PC-9 (cell line): Measurements from ENCODE around the gene PHYHIPL. TPM values are rescaled to one million over a fixed set of nuclear protein-coding genes. Genes with fewer than 3 reads are reported as not detected.

Source experiments
- BruUV-seq: library from RNA; stranded (reverse); fragments of 400-500 nt; replicated peaks from 2 replicates; lab custom pipeline; 2021; lab: Mats Ljungman, UMichigan
- CTCF ChIA-PET: fragments of 300-600 bp; sonication (Branson Sonifier 250); formaldehyde crosslinking; loops from one replicate; lab custom pipeline; 2022; ENCODE audit warnings: antibody characterized with exemption; lab: Charles Lee
- POLR2A ChIA-PET: fragments of 300-600 bp; sonication (Branson Sonifier 250); formaldehyde crosslinking; loops from one replicate; lab custom pipeline; 2022; ENCODE audit warnings: antibody characterized with exemption; ENCODE audit not compliant: unreplicated experiment; lab: Charles Lee
- DNase-seq, 2 experiments: peaks; one replicate each; pipeline versions ENCODE4 v3.0.0 to v3.0.0-alpha.2; 2015 to 2022; ENCODE audit warnings: mixed read lengths in 1 of 2
- H2AFZ ChIP-seq: fragments of 200-600 bp; sonication (generic); 2 replicates; pipeline ENCODE4 v1.8.1; 2017; ENCODE audit warnings: antibody characterized with exemption
- H3F3A ChIP-seq: fragments of 200-600 bp; sonication (generic); 2 replicates; pipeline ENCODE4 v1.8.1; 2017; ENCODE audit warnings: antibody characterized with exemption, mild to moderate bottlenecking, low read depth; ENCODE audit not compliant: insufficient read depth
- H3K27ac ChIP-seq: fragments of 200-600 bp; sonication (generic); 2 replicates; pipeline ENCODE4 v1.6.1; 2016; ENCODE audit warnings: mixed run types
- H3K27me3 ChIP-seq: fragments of 200-600 bp; sonication (generic); 2 replicates; pipeline ENCODE4 v1.6.1; 2016; ENCODE audit warnings: low read depth, mixed run types; ENCODE audit not compliant: insufficient read depth
- H3K36me3 ChIP-seq: fragments of 200-600 bp; sonication (generic); 2 replicates; pipeline ENCODE4 v1.6.1; 2016; ENCODE audit warnings: low read depth, mixed run types
- H3K4me1 ChIP-seq: fragments of 200-600 bp; sonication (generic); replicated peaks from 2 replicates; pipeline ENCODE4 v1.6.1; 2016; ENCODE audit warnings: mixed run types; ENCODE audit not compliant: insufficient read depth
- H3K4me2 ChIP-seq: fragments of 200-600 bp; sonication (generic); 2 replicates; pipeline ENCODE4 v1.6.1; 2017; ENCODE audit warnings: mixed run types
- H3K4me3 ChIP-seq: fragments of 200-600 bp; sonication (generic); 2 replicates; pipeline ENCODE4 v1.6.1; 2016; ENCODE audit warnings: mixed run types
- H3K79me2 ChIP-seq: fragments of 200-600 bp; sonication (generic); 2 replicates; pipeline ENCODE4 v1.6.1; 2017; ENCODE audit warnings: low read depth, mixed run types
- H3K9me2 ChIP-seq: fragments of 200-600 bp; sonication (generic); 2 replicates; pipeline ENCODE4 v1.8.1; 2017; ENCODE audit warnings: mild to moderate bottlenecking; ENCODE audit not compliant: insufficient read depth
- H3K9me3 ChIP-seq: fragments of 200-600 bp; sonication (generic); 2 replicates; pipeline ENCODE4 v1.8.1; 2016; ENCODE audit warnings: low read depth; ENCODE audit not compliant: insufficient read depth
- H4K20me1 ChIP-seq: fragments of 200-600 bp; sonication (generic); 2 replicates; pipeline ENCODE4 v1.8.1; 2017; ENCODE audit not compliant: insufficient read depth
- CTCF ChIP-seq: fragments of 200-600 bp; sonication (generic); conservative IDR thresholded peaks from 2 replicates; pipeline ENCODE4 v1.6.1; 2017; ENCODE audit warnings: mixed run types, antibody characterized with exemption, mild to moderate bottlenecking, moderate library complexity
- EZH2 ChIP-seq: fragments of 200-600 bp; sonication (generic); IDR thresholded peaks from 2 replicates; pipeline ENCODE4 v1.8.0; 2017; ENCODE audit warnings: antibody characterized with exemption, low read depth
- intact Hi-C: fragments of 100-400 bp; cut with micrococcal nuclease; formaldehyde crosslinking; loops from one replicate; pipeline ENCODE4 v1.10.0; 2022; ENCODE audit not compliant: unreplicated experiment
- total RNA-seq: library from RNA; stranded (reverse); gene quantifications from 2 replicates; pipeline ENCODE4 v1.2.3, GENCODE V29; 2021

The PHYHIPL gene
- total RNA-seq, 1 experiment from 2014 or later, result not detected

GRCh38 chr10:59225211-59225610 lies 48.8 kb downstream of the PHYHIPL start:
- DNase-seq, result no peak
- no peak overlapping the region for H2AFZ ChIP-seq
- H3F3A ChIP-seq, result no peaks in the 10 kb centered on the region
- no peaks in the 10 kb centered on the region for H3K79me2 ChIP-seq
- no TSS peak for BruUV-seq
- CTCF ChIA-PET, result no interaction called here
- H3K27ac ChIP-seq, result no peak overlapping the region
- TF ChIP-seq CTCF (no peak), EZH2 (no peak)
- no peaks in the 10 kb centered on the region for H3K9me3 ChIP-seq
- H3K27me3 ChIP-seq, result no peaks in the 10 kb centered on the region
- H3K4me2 ChIP-seq, result no peak overlapping the region
- POLR2A ChIA-PET, result no interaction called here
- no peak overlapping the region for H3K4me3 ChIP-seq
- intact Hi-C loops, result no loop called here
- no peaks in the 10 kb centered on the region for H3K36me3 ChIP-seq
- no peaks in the 10 kb centered on the region for H4K20me1 ChIP-seq
- no peaks in the 10 kb centered on the region for H3K4me1 ChIP-seq
- H3K9me2 ChIP-seq, result no peaks in the 10 kb centered on the region

- Histone ChIP-seq H2AFZ (no peak overlapping the region), H4K20me1 (no peaks in the 10 kb centered on the region), H3K9me2 (no peaks in the 10 kb centered on the region), H3K9me3 (no peaks in the 10 kb centered on the region), H3K79me2 (no peaks in the 10 kb centered on the region), H3K27ac (no peak overlapping the region), H3K4me2 (no peak overlapping the region), H3K36me3 (no peaks in the 10 kb centered on the region), H3F3A (no peaks in the 10 kb centered on the region), H3K27me3 (no peaks in the 10 kb centered on the region), H3K4me1 (no peaks in the 10 kb centered on the region), H3K4me3 (no peak overlapping the region)
- ChIA-PET POLR2A (no interaction called here), CTCF (no interaction called here)
- no peak for DNase-seq
- intact Hi-C loops, result no loop called here
- TF ChIP-seq CTCF (no peak), EZH2 (no peak)
- BruUV-seq, result no TSS peak
Measured at GRCh38 chr10:59227136-59227673, 50.8 kb downstream of the PHYHIPL start.

GRCh38 chr10:59229441-59229840 lies 53.0 kb downstream of the PHYHIPL start:
- intact Hi-C loops, result no loop called here

More at GRCh38 chr10:59229441-59229840, 53.0 kb downstream of the PHYHIPL start:
- Histone ChIP-seq H4K20me1 (no peaks in the 10 kb centered on the region), H3K9me2 (no peaks in the 10 kb centered on the region), H3K79me2 (no peaks in the 10 kb centered on the region), H3K27me3 (no peaks in the 10 kb centered on the region), H3K4me3 (no peak overlapping the region), H3K9me3 (no peaks in the 10 kb centered on the region), H3K36me3 (no peaks in the 10 kb centered on the region), H2AFZ (no peak overlapping the region), H3K4me2 (no peak overlapping the region), H3K4me1 (no peaks in the 10 kb centered on the region), H3K27ac (no peak overlapping the region), H3F3A (no peaks in the 10 kb centered on the region)
- no TSS peak for BruUV-seq
- TF ChIP-seq CTCF (no peak), EZH2 (no peak)
- DNase-seq, result no peak
- POLR2A ChIA-PET, result no interaction called here
- CTCF ChIA-PET, result interaction anchor here (0.7 kb wide), 1 partner anchor 323 kb away, joined by 6 read pairs; no protein-coding TSS in a partner anchor
